ENCODE measurements around the gene KCNT1.
"Not testable (repeated sequence)": the region's sequence is repeated elsewhere in the genome, so short reads cannot be mapped to it uniquely, and the experiment has no call there.

The KCNT1 gene

GRCh38 chr9:135672786-135673185, 29.2 kb upstream of the KCNT1 start:
- in situ Hi-C loops (cut with MboI; ENCODE audit: low sequenced_read_pairs): not testable (repeated sequence)

- in situ Hi-C loops (cut with MboI; ENCODE audit: low sequenced_read_pairs): no loop called here
These were observed 28.0 kb upstream of the KCNT1 start for GRCh38 chr9:135673941-135674340.

GRCh38 chr9:135674977-135675376, 27.0 kb upstream of the KCNT1 start:
- in situ Hi-C loops (cut with MboI; ENCODE audit: low sequenced_read_pairs): no loop called here

- in situ Hi-C loops (cut with MboI; ENCODE audit: low sequenced_read_pairs): no loop called here
These were observed 25.1 kb upstream of the KCNT1 start for GRCh38 chr9:135676891-135677290.

GRCh38 chr9:135677641-135678168, 24.3 kb upstream of the KCNT1 start:
- in situ Hi-C loops (cut with MboI; ENCODE audit: low sequenced_read_pairs): no loop called here

- in situ Hi-C loops (cut with MboI; ENCODE audit: low sequenced_read_pairs): no loop called here
These were observed 23.6 kb upstream of the KCNT1 start for GRCh38 chr9:135678236-135679017.

- in situ Hi-C loops (cut with MboI; ENCODE audit: low sequenced_read_pairs): no loop called here
These were observed 21.9 kb upstream of the KCNT1 start for GRCh38 chr9:135680056-135680455.

- in situ Hi-C loops (cut with MboI; ENCODE audit: low sequenced_read_pairs): no loop called here
These were observed 20.8 kb upstream of the KCNT1 start for GRCh38 chr9:135681161-135681560.

GRCh38 chr9:135683401-135684034, 18.5 kb upstream of the KCNT1 start:
- in situ Hi-C loops (cut with MboI; ENCODE audit: low sequenced_read_pairs): no loop called here

- in situ Hi-C loops (cut with MboI; ENCODE audit: low sequenced_read_pairs): no loop called here
These were observed 17.3 kb upstream of the KCNT1 start for GRCh38 chr9:135684691-135685090.

GRCh38 chr9:135687216-135687615, 14.8 kb upstream of the KCNT1 start:
- in situ Hi-C loops (cut with MboI; ENCODE audit: low sequenced_read_pairs): no loop called here

GRCh38 chr9:135689011-135689410, 13.0 kb upstream of the KCNT1 start:
- in situ Hi-C loops (cut with MboI; ENCODE audit: low sequenced_read_pairs): no loop called here

- in situ Hi-C loops (cut with MboI; ENCODE audit: low sequenced_read_pairs): no loop called here
These were observed 11.0 kb upstream of the KCNT1 start for GRCh38 chr9:135690836-135691570.

- in situ Hi-C loops (cut with MboI; ENCODE audit: low sequenced_read_pairs): no loop called here
These were observed 9.6 kb upstream of the KCNT1 start for GRCh38 chr9:135692410-135692809.

GRCh38 chr9:135693265-135693664, 8.7 kb upstream of the KCNT1 start:
- in situ Hi-C loops (cut with MboI; ENCODE audit: low sequenced_read_pairs): no loop called here

- in situ Hi-C loops (cut with MboI; ENCODE audit: low sequenced_read_pairs): no loop called here
These were observed 8.2 kb upstream of the KCNT1 start for GRCh38 chr9:135693771-135694170.

- in situ Hi-C loops (cut with MboI; ENCODE audit: low sequenced_read_pairs): no loop called here
These were observed 7.6 kb upstream of the KCNT1 start for GRCh38 chr9:135694414-135694813.

GRCh38 chr9:135695036-135695435, 6.9 kb upstream of the KCNT1 start:
- in situ Hi-C loops (cut with MboI; ENCODE audit: low sequenced_read_pairs): no loop called here

- in situ Hi-C loops (cut with MboI; ENCODE audit: low sequenced_read_pairs): no loop called here
These were observed 6.3 kb upstream of the KCNT1 start for GRCh38 chr9:135695642-135696041.

- in situ Hi-C loops (cut with MboI; ENCODE audit: low sequenced_read_pairs): no loop called here
These were observed 5.5 kb upstream of the KCNT1 start for GRCh38 chr9:135696446-135696845.

- in situ Hi-C loops (cut with MboI; ENCODE audit: low sequenced_read_pairs): no loop called here
These were observed 4.8 kb upstream of the KCNT1 start for GRCh38 chr9:135697226-135697625.

- in situ Hi-C loops (cut with MboI; ENCODE audit: low sequenced_read_pairs): no loop called here
These were observed 3.7 kb upstream of the KCNT1 start for GRCh38 chr9:135698236-135698635.

All from HL-60/S4 treated with phorbol 12-myristate 13-acetate at 8.2 ng/mL for 4 days and 3 days (cell line).